HG03378 (cell line): ENCODE data around the gene CTNNA3.

Experiments used
- ATAC-seq: cut with Tn5 transposase; IDR thresholded peaks from one replicate; pipeline ENCODE4 v1.9.1; 2021; ENCODE audit warnings: mild to moderate bottlenecking, moderate library complexity; ENCODE audit not compliant: unreplicated experiment

Gene CTNNA3

DNA sequence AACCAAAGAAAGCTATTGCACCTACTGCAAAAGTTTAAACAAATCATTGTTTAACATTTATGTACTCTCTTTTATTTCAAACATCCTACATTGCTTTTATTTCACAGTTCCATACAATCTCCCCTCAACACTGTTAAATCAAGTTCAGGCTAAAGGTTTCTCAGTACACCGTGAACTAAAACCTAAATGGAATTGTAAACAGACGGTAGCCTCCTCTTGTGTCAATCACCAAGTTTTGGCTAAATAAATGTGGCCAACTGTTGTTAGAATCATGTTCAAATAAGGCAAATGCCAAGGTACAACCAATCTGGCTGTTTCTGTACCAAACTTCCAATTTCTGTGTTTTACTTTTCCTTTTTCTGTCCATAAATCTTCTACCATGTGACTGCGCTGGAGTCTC is 1493.9 kb downstream of the CTNNA3 start:
- no peak for ATAC-seq

- no peak for ATAC-seq
Observed at GRCh38 chr10:66192162-66192831, 1503.7 kb downstream of the CTNNA3 start.

DNA sequence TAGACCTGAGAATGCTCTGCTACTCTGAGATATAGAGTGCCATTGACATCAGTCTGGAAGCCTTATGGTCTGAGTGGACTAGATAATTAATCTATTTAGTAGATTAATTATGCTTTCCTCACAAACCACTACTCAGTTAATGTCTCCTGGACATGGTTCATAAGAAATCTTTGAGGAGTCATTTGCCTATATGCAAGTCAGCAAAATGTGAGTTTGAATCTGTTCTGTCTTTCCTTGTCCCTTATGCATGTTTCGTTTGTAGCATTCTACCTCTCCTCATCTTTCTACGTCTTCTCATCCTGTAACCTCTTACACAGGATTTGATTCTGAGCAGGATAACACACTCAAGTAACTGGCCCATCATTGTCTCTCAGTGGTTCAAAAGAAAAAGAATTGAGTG is 1505.6 kb downstream of the CTNNA3 start:
- ATAC-seq: no peak

DNA sequence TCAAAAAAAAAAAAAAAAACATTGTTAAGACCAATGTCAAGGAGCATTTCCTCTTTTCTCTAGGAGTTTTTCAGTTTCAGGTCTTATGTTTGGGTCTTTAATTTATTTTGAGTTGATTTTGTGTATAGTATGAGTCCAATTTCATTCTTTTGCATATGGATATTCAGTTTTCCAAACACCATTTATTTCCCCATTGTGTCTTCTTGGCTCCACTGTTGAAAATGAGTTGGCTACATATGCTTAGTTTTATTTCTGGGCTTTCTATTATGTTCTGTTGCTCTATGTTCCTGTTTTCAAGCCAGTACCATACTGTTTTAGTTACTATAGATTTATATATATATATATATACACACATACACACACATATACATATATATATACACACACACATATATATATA is 1506.7 kb downstream of the CTNNA3 start:
- ATAC-seq: no peak

- ATAC-seq: no peak
Observed at GRCh38 chr10:66187053-66187733, 1508.8 kb downstream of the CTNNA3 start.

DNA sequence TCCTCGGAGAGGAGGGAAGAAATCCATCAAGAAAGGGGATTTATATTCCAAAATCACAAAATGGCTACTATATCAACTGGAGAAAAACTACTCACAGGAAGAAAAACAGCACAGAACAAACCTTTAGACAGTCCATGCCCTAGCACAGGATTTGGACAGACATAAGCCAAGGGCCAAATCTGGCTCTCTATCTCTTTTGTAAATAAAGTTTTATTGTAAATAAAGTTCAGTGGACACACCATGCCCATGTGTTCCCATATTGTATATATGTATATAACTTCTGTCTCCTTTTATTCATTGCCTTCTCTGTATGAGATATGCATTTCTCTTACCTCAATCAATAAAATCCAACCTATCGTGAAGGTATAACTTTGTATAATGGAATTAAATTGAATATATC is 1513.0 kb downstream of the CTNNA3 start:
- no peak for ATAC-seq

DNA sequence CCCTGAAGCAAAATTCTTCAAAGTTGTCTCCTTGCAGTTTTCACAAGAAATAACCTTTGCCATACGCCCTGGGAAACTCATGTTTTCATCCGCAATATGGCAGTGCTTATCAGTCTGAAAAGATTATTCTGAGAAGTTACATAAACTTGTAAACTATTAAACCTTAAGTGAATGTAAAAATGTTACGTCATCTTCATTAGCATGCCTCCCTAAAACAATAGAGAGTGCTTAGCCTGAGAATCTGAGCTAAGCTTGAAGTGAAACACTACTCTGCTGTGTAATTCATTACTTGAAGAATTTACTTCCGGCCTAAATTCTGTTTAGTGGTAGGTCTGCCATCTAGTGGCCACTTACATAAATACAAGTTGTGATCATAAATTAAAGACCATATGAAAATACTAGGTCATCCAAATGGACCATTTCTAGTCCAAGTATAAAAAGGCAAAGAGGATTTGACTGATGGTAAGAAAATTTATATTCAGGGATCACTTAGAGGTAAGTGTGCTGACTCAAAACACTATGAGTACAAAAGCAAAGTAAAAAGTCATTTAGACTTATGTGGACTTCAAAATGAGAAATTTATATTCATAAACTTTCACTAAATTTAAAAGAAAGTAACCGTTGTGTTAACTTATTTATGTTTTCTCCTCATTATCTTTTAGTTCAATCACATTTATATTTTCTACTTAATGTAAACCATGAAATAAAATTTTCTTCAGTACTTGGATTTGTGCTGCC is 1515.2 kb downstream of the CTNNA3 start:
- ATAC-seq: peak; percentile 94

DNA sequence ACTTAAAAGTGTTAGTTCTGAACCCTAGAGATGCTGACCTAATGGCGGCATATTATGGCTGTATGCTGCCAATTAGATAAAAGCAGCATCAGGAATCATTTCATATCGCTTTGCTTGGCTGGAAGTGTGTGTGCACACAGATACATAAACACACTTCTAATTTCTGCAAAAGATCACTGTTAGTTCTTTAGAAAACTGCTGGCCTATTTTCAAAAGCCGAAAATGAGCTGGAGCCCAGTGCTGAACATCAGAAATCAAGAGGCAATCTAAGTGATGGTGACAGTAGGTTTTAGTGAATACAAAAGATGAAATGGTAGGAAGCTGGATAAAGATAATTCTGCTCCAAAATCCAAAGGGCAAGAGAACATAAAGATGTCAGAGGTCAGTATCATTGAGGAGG is 1516.0 kb downstream of the CTNNA3 start:
- ATAC-seq: no peak

DNA sequence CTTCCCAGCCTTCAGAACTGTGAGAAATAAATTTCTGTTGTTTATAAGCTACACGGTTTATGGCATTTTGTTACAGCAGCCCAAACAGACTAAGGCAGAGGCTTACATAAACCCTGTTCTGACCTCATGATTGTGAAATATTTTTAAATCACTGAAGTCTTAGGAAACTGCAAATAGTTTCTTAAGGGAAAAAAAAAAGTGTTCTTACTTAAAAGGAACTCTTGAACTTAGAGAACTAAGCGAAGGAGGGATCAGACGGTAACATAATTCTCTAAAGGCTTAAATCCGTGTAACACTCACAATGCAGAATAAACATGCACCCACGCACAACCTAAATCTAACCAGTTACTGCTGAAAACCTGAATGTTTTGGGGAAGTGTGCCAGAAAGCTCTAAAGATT is 1519.2 kb downstream of the CTNNA3 start:
- no peak for ATAC-seq

GRCh38 chr10:66167816-66168215 is 1528.2 kb downstream of the CTNNA3 start:
- no peak for ATAC-seq

DNA sequence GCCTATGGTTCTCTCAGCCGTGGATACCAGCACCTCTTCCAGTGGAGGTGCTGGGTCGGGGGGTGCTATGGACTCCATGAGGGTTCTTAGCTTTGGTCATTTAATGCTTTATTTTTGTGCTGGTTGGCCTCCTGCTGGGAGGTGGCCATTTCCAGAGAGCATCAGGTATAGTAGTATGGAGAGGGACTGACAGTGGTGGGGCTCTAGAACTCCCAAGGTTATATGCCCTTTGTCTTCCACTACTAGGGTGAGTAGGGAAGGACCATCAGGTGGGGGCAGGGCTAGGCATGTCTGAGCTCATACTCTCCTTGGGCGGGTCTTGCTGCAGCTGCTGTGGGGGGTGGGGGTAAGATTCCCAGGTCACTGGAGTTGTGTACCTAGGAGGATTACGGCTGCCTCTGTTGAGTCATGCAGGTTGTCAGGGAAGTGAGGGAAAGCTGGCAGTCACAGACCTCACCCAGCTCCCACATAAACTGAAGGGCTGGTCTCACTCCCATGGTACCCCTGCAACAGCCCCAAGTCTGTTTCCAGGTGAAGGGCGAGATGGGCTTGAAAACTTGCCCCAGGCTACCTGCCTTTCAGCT is 1533.3 kb downstream of the CTNNA3 start:
- no peak for ATAC-seq

GRCh38 chr10:66151346-66151745 is 1544.6 kb downstream of the CTNNA3 start:
- ATAC-seq: no peak

GRCh38 chr10:66148312-66148711 is 1547.7 kb downstream of the CTNNA3 start:
- no peak for ATAC-seq

GRCh38 chr10:66144016-66144415 is 1552.0 kb downstream of the CTNNA3 start:
- no peak for ATAC-seq

- no peak for ATAC-seq
Observed at GRCh38 chr10:66102756-66103155, 1593.2 kb downstream of the CTNNA3 start.

DNA sequence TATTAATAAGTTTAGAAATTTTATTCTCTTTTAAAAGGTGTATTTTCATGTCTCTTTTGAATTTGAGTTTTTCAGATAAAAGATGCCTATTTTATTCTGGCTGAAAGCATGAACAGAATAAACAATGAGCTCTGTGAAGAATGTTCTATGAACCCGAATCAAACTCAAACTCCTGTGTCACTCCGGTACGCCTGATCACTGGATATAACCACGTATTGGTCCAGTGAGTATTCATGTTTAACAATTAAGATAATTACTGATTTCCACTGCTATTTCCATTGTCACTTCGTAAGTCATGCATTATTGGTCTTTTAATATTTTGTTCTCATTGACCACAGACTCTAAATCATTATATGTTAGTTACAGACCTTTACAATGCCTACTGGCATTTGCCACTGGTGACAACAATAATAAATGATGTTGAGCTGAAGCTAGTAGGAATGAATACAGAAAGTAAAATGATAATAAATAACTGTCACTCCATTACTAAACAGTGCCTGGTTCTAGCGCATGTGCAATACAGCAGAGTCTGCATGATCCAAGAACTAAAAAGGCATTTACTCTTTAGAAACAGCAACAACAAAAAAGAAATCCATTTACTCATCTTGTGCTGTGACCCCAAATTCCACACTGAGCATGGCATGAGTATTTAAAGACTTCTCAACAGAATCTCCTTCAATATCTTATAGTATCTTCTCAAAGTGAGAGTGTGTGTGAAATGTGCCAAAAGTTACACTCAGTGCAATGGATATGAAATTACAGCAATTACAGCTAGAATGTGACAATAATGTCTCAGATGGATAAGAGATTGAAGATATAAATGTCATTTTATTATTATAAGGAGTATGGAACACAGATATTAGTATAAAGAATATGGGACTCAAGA is 1597.2 kb downstream of the CTNNA3 start:
- ATAC-seq: no peak

DNA sequence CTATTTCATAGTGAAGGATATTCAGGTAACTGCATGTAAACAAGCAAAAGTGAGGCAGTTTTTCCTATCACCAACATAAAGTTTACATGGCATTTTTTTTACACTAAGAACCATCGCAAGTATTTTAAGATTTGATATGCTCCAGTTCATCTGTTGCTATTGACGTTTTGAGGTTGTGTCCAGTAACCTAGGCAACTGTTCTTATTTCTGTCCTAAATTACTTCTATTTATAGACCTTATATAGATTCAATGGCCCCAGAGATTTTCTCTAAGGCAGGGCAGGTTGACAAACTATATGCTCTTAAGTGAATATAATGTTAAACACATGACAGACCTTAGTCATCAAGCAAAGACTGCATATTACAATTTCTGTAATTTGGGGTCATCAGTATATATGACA is 1600.4 kb downstream of the CTNNA3 start:
- no peak for ATAC-seq

- ATAC-seq: no peak
Observed at GRCh38 chr10:66085906-66086305, 1610.1 kb downstream of the CTNNA3 start.

DNA sequence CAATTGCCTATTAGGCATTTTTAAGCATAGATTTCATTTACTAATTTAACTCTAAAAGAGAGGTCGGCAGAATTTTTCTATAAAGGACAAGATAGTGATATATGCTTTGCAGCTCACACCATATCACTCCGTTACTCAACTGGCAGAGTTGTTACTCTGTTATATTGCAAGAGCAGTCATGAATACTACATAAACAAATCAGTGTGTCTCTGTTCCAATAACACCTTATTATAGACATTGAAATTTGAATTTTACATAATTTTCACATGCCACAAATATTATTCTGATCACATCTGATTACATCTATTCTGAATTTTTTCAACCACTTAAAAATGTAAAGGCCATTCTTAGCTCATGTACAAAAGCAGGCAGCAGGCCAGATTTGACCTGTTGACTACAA is 1624.1 kb downstream of the CTNNA3 start:
- no peak for ATAC-seq

DNA sequence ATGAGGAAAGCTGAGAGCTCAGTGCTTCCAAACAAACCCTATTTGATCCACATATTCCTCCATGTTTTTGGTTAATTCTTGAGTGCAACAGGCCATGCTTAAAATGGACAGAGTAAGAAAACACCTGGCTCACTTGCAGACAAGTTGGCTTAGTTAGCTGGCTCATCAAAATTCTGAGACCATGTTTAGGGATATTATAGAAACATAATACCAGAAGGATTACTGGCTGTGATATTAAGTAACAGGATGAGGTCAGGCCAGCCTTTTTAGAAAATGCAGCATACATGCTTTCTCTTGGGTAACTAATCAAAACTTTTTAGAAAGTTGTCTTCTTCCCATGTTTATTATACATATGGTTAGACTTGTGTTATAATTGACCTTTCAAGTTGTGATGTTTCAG is 1637.4 kb downstream of the CTNNA3 start:
- ATAC-seq: no peak

DNA sequence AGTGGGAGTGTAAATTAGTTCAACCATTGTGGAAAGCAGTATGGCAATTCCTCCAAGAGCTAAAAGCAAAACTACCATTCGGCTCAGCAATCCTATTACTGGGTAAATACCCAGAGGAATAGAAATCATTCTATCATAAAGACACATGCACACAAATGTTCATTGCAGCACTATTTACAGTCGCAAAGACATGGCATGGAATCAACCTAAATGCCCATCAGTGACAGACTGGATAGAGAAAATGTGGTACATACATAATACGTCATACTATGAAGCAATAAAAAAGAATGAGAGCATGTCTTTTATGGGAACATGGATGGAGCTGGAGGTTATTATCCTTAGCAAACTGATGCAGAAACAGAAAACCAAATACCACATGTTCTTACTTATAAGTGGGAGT is 1646.7 kb downstream of the CTNNA3 start:
- ATAC-seq: no peak
